ENCODE measurements around the gene UBA1. TPM values are rescaled to one million over a fixed set of nuclear protein-coding genes. Genes with fewer than 3 reads are reported as not detected.

UBA1 gene
- total and polyA plus RNA-seq, 2 of the 13 experiments (the other 11 are each of a cell fraction or from before 2014, with no cell fraction given) = 93.3 to 129 TPM

- TF ChIP-seq ATF4 (CRISPR knock-in tag; IDR thresholded peaks at IDR 0.05) = 0 out of 4 replicates have a peak, but pooled peaks of 1 of the 2 experiments have one; percentile 30
- TF ChIP-seq ZBTB14 (CRISPR knock-in tag; IDR thresholded peaks at IDR 0.05) = no peak
- peak; percentile 18; the same call in 1 of the 2 replicates for TF ChIP-seq SP5 (CRISPR knock-in tag; IDR thresholded peaks at IDR 0.05; ENCODE audit: borderline replicate concordance, low read depth)
- TF ChIP-seq ZBTB42 (CRISPR knock-in tag; IDR thresholded peaks at IDR 0.05) = no peak
- no peak for TF ChIP-seq TFAP4 (IDR thresholded peaks at IDR 0.05; ENCODE audit: borderline replicate concordance, low read depth)
- no peak for TF ChIP-seq SNAPC4 (CRISPR knock-in tag; IDR thresholded peaks at IDR 0.05)
- TF ChIP-seq ZC3H4 (CRISPR knock-in tag; IDR thresholded peaks at IDR 0.05; ENCODE audit: borderline replicate concordance) = no peak
- TF ChIP-seq ZNF264 (CRISPR knock-in tag; IDR thresholded peaks at IDR 0.05) = no peak
- no peak for TF ChIP-seq PRMT3 (CRISPR knock-in tag; IDR thresholded peaks at IDR 0.05; ENCODE audit: borderline replicate concordance, low read depth)
- no peak for TF ChIP-seq ZBTB40 (IDR thresholded peaks at IDR 0.05)
- TF ChIP-seq ZBTB40 (CRISPR knock-in tag; IDR thresholded peaks at IDR 0.05) = no peak
Measured at GRCh38 chrX:47193475-47194193, at the start of gene UBA1 (continued).
